Measurements from ENCODE around the gene RGS16. TPM values are rescaled to one million over a fixed set of nuclear protein-coding genes. Genes with fewer than 3 reads are reported as not detected.

RGS16 gene
- total RNA-seq, 1 donor from 2014 or later = 0.98 TPM

DNA sequence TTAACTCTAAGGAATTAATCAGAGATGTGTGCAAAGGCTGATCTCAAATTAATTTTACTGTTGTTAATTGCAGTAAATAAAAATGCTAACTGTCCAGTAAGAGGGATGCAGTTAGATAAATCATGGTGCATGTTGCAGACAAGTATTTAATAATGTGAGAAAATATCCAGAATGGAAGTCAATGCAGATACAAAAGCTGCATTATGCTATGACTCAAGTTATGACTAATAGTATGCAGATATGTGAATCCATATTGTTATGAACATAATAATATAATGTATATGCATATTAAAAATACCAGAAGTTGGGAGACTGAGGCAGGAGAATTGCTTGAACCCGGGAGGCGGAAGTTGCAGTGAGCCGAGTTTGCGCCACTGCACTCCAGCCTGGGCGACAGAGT is 36.6 kb downstream of the RGS16 start:
- no peak overlapping the region for H3K27ac Mint-ChIP-seq
- no peaks in the 10 kb centered on the region for H3K36me3 Mint-ChIP-seq (ENCODE audit: insufficient read depth)
- TF ChIP-seq, protein P1, sequence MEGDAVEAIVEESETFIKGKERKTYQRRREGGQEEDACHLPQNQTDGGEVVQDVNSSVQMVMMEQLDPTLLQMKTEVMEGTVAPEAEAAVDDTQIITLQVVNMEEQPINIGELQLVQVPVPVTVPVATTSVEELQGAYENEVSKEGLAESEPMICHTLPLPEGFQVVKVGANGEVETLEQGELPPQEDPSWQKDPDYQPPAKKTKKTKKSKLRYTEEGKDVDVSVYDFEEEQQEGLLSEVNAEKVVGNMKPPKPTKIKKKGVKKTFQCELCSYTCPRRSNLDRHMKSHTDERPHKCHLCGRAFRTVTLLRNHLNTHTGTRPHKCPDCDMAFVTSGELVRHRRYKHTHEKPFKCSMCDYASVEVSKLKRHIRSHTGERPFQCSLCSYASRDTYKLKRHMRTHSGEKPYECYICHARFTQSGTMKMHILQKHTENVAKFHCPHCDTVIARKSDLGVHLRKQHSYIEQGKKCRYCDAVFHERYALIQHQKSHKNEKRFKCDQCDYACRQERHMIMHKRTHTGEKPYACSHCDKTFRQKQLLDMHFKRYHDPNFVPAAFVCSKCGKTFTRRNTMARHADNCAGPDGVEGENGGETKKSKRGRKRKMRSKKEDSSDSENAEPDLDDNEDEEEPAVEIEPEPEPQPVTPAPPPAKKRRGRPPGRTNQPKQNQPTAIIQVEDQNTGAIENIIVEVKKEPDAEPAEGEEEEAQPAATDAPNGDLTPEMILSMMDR (IDR thresholded peaks at IDR 0.05; ENCODE audit: unreplicated experiment) = no peak
- no peak for DNase-seq (ENCODE audit: low spot score, unreplicated experiment)
- H3K27me3 Mint-ChIP-seq = no peaks in the 10 kb centered on the region
- peaks cover 3% of the 10 kb centered on the region for H3K9me3 Mint-ChIP-seq (ENCODE audit: low read depth)
- no peaks in the 10 kb centered on the region for H3K4me1 Mint-ChIP-seq (ENCODE audit: low read depth)
- no peak overlapping the region for H3K4me3 Mint-ChIP-seq (ENCODE audit: low read depth)

DNA sequence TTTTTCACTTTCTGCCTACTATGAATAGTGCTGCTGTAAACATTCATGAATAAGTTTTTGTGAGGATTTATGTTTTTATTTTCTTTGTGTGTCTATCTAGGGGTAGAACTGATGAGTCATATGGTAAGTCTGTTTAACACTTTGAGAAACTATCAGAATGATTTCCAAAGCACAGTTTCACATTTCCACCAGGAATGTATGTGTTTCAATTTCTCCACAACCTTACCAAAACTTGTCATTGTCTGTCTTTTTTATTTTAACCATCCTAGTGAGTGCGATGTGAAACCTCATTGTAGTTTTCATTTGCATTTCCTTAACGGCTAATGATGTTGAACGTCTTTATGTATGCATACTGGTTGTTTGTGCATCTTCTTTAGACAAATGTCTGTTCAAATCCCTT is 38.7 kb downstream of the RGS16 start:
- no peaks in the 10 kb centered on the region for H3K4me1 Mint-ChIP-seq (ENCODE audit: low read depth)
- H3K27me3 Mint-ChIP-seq = peaks cover 3% of the 10 kb centered on the region
- H3K36me3 Mint-ChIP-seq (ENCODE audit: insufficient read depth) = no peaks in the 10 kb centered on the region
- DNase-seq (ENCODE audit: low spot score, unreplicated experiment) = no peak
- no peak overlapping the region for H3K27ac Mint-ChIP-seq
- H3K9me3 Mint-ChIP-seq (ENCODE audit: low read depth) = peaks cover 3% of the 10 kb centered on the region
- H3K4me3 Mint-ChIP-seq (ENCODE audit: low read depth) = no peak overlapping the region
- TF ChIP-seq, protein P1 (IDR thresholded peaks at IDR 0.05; ENCODE audit: unreplicated experiment) = no peak

DNA sequence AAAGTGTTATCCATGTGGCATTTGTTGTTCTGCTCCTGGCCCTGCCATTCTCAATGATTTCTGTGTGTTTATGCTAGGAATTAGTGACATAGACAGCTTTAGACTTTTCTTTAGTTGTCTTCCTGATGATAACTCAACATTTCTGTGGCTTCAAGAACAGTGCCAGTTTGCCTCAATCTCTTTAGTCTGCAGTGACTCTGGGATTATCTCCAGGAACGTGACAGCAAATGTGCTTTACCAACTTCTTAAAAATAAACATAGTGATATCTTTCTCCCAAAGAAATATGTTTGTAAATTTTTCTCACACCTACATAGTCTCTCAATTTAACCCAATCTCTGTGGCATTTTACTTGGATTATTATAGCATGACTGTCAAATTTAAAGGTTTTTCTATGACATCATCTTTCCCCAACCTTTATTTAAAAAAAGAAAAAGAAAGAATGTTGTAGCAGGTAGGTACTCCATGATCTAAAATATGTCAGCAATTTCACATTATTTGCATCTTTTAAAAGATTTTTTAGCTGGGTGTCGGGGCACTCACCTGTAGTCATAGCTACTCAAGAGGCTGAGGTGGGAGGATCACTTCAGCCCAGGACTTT is 39.7 kb downstream of the RGS16 start:
- no peak overlapping the region for H3K27ac Mint-ChIP-seq
- TF ChIP-seq, protein P1 (IDR thresholded peaks at IDR 0.05; ENCODE audit: unreplicated experiment) = no peak
- DNase-seq (ENCODE audit: low spot score, unreplicated experiment) = no peak
- H3K36me3 Mint-ChIP-seq (ENCODE audit: insufficient read depth) = no peaks in the 10 kb centered on the region
- no peaks in the 10 kb centered on the region for H3K4me1 Mint-ChIP-seq (ENCODE audit: low read depth)
- peaks cover 3% of the 10 kb centered on the region for H3K9me3 Mint-ChIP-seq (ENCODE audit: low read depth)
- H3K4me3 Mint-ChIP-seq (ENCODE audit: low read depth) = no peak overlapping the region
- H3K27me3 Mint-ChIP-seq = peaks cover 6% of the 10 kb centered on the region

DNA sequence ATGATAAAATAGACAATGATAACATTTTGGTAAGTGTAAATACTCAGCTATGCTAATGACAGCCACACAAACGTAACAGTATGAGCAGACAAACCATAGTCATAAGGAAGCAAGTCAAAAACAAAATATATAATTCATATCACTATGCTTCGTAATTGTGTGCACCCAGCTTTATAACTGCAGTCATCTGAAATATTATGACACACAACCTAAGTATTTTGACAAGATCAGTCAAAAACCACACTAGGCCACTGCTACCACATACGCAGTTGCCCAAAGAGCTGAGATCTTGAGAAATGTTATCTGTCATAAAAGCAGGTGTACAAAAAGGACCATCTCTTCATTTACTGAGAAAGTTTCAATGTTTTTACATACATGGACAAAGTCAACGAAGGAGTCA is 41.1 kb downstream of the RGS16 start:
- TF ChIP-seq, protein P1 (IDR thresholded peaks at IDR 0.05; ENCODE audit: unreplicated experiment) = no peak
- no peaks in the 10 kb centered on the region for H3K36me3 Mint-ChIP-seq (ENCODE audit: insufficient read depth)
- H3K4me3 Mint-ChIP-seq (ENCODE audit: low read depth) = no peak overlapping the region
- H3K27ac Mint-ChIP-seq = no peak overlapping the region
- DNase-seq (ENCODE audit: low spot score, unreplicated experiment) = no peak
- no peaks in the 10 kb centered on the region for H3K4me1 Mint-ChIP-seq (ENCODE audit: low read depth)
- peaks cover 8% of the 10 kb centered on the region for H3K27me3 Mint-ChIP-seq
- H3K9me3 Mint-ChIP-seq (ENCODE audit: low read depth) = peaks cover 3% of the 10 kb centered on the region

DNA sequence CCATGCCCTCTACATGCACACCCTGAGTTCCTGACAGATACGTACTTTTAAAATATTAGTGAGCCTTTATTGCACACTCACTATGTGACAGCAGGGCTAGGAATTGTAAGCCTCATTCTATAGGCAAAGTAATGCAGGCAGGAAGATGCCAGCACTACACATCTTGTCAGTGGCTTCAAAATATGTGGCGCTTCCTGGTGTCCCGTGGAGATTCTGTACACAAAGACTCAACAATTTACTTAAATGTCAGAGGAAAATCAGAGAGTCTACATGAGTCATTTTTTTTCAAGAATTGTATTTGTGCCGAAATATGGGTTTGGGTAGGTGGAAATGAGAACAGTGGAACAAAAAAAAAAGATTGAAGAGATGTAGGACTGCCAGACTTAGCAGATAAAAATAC is 42.7 kb downstream of the RGS16 start:
- no peak for DNase-seq (ENCODE audit: low spot score, unreplicated experiment)
- no peaks in the 10 kb centered on the region for H3K4me1 Mint-ChIP-seq (ENCODE audit: low read depth)
- H3K27me3 Mint-ChIP-seq = peaks cover 8% of the 10 kb centered on the region
- H3K27ac Mint-ChIP-seq = no peak overlapping the region
- peaks cover 3% of the 10 kb centered on the region for H3K9me3 Mint-ChIP-seq (ENCODE audit: low read depth)
- H3K4me3 Mint-ChIP-seq (ENCODE audit: low read depth) = no peak overlapping the region
- TF ChIP-seq, protein P1 (IDR thresholded peaks at IDR 0.05; ENCODE audit: unreplicated experiment) = no peak
- H3K36me3 Mint-ChIP-seq (ENCODE audit: insufficient read depth) = no peaks in the 10 kb centered on the region
